Neural crest cell (in vitro differentiated cells): ENCODE measurements around the gene ANKRD60. TPM values are rescaled to one million over a fixed set of nuclear protein-coding genes. Genes with fewer than 3 reads are reported as not detected.

Experiments used
- DNase-seq: peaks from one replicate; pipeline ENCODE4 v3.0.0; 2021; ENCODE audit warnings: low read depth, mixed read lengths, low spot score
- H3K27ac Mint-ChIP-seq: one replicate; pipeline ENCODE4 v1.8.0; 2021; ENCODE audit warnings: mild to moderate bottlenecking, mixed read lengths; ENCODE audit not compliant: unreplicated experiment
- H3K27me3 Mint-ChIP-seq: 2 replicates; pipeline ENCODE4 v1.8.0; 2021; ENCODE audit warnings: low read depth, mild to moderate bottlenecking, mixed read lengths
- H3K36me3 Mint-ChIP-seq: 2 replicates; pipeline ENCODE4 v1.8.0; 2021; ENCODE audit warnings: low read depth, mild to moderate bottlenecking, mixed read lengths
- H3K4me1 Mint-ChIP-seq: 2 replicates; pipeline ENCODE4 v1.8.0; 2021; ENCODE audit warnings: mixed read lengths
- H3K4me3 Mint-ChIP-seq: one replicate; pipeline ENCODE4 v1.8.0; 2021; ENCODE audit warnings: mild to moderate bottlenecking, mixed read lengths
- H3K9me3 Mint-ChIP-seq: 2 replicates; pipeline ENCODE4 v1.8.0; 2021; ENCODE audit warnings: mixed read lengths
- total RNA-seq: library from RNA; stranded (reverse); gene quantifications from 2 replicates; pipeline ENCODE4 v1.2.1, GENCODE V29; 2021
- TF ChIP-seq, protein P1 (sequence below): fragments of 200-600 bp; sonication (generic); conservative IDR thresholded peaks from 2 replicates; pipeline ENCODE4 v1.5.0; 2021; ENCODE audit warnings: antibody characterized with exemption, mild to moderate bottlenecking

The ANKRD60 gene
- total RNA-seq, 1 donor from 2014 or later = not detected

DNA sequence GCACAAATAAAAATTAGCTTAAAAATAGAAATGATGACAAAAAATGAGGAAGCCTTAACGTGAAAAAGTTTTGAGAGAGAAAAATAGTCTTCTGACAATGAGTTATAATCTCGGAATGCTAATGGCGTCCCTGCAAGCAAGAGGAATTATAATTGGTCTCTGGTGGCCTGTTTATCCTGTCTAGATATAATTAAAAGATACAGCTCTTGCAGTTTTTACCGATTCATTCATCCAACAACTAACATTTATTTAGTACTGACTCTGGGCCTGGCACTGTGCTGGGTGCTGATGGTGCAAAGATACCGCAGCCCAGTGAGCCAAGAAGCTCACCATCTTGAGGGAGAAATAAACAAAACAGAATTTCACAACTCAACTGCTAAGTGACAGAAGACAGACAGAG, 31.6 kb upstream of the ANKRD60 start:
- peaks cover 3% of the 10 kb centered on the region for H3K36me3 Mint-ChIP-seq
- no peak overlapping the region for H3K4me3 Mint-ChIP-seq
- DNase-seq = no peak
- no peaks in the 10 kb centered on the region for H3K4me1 Mint-ChIP-seq
- H3K27ac Mint-ChIP-seq = no peak overlapping the region
- TF ChIP-seq, protein P1, sequence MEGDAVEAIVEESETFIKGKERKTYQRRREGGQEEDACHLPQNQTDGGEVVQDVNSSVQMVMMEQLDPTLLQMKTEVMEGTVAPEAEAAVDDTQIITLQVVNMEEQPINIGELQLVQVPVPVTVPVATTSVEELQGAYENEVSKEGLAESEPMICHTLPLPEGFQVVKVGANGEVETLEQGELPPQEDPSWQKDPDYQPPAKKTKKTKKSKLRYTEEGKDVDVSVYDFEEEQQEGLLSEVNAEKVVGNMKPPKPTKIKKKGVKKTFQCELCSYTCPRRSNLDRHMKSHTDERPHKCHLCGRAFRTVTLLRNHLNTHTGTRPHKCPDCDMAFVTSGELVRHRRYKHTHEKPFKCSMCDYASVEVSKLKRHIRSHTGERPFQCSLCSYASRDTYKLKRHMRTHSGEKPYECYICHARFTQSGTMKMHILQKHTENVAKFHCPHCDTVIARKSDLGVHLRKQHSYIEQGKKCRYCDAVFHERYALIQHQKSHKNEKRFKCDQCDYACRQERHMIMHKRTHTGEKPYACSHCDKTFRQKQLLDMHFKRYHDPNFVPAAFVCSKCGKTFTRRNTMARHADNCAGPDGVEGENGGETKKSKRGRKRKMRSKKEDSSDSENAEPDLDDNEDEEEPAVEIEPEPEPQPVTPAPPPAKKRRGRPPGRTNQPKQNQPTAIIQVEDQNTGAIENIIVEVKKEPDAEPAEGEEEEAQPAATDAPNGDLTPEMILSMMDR = no peak
- H3K27me3 Mint-ChIP-seq = no peaks in the 10 kb centered on the region
- H3K9me3 Mint-ChIP-seq = no peaks in the 10 kb centered on the region

DNA sequence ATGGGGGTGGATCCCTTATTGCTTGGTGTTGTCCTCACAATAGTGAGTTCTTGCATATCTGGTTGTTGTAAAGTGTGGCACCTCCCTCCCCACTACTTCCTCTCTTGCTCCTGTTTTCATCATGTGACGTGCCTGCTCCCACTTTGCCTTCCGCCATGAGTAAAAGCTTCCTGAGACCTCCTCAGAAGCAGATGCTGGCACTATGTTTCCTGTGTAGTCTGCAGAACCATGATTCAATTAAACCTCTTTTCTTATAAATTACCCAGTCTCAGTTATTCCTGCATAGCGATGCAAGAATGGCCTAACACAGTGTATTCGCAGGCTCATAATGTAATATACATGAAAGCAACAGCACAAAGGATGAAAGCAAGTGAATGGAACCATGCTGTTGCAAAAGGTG, 28.4 kb upstream of the ANKRD60 start:
- no peak for DNase-seq
- peaks cover 14% of the 10 kb centered on the region for H3K36me3 Mint-ChIP-seq
- no peak overlapping the region for H3K4me3 Mint-ChIP-seq
- H3K27me3 Mint-ChIP-seq = no peaks in the 10 kb centered on the region
- H3K27ac Mint-ChIP-seq = no peak overlapping the region
- H3K9me3 Mint-ChIP-seq = peaks cover 4% of the 10 kb centered on the region
- H3K4me1 Mint-ChIP-seq = no peaks in the 10 kb centered on the region
- TF ChIP-seq, protein P1 = no peak

DNA sequence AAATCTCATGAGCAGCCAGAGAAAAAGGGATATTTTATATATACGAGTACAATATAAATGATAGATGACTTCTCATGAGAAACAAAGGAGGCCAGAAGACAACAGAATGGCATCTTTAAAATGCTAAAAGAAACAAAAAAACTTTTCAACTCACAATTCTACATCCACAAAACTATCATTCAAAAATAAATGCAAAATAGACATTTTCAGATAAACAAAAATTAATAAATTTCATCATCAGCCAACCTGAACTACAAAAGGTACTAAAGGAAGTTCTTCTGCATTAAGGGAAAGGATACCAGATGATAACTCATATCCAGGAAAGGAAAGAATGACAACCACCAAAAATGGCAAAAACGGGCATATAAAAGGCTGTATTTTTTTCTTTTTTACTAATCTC, 27.9 kb upstream of the ANKRD60 start:
- no peak for DNase-seq
- TF ChIP-seq, protein P1 = no peak
- no peak overlapping the region for H3K4me3 Mint-ChIP-seq
- H3K9me3 Mint-ChIP-seq = peaks cover 4% of the 10 kb centered on the region
- H3K27me3 Mint-ChIP-seq = no peaks in the 10 kb centered on the region
- H3K4me1 Mint-ChIP-seq = no peaks in the 10 kb centered on the region
- no peak overlapping the region for H3K27ac Mint-ChIP-seq
- H3K36me3 Mint-ChIP-seq = peaks cover 14% of the 10 kb centered on the region

DNA sequence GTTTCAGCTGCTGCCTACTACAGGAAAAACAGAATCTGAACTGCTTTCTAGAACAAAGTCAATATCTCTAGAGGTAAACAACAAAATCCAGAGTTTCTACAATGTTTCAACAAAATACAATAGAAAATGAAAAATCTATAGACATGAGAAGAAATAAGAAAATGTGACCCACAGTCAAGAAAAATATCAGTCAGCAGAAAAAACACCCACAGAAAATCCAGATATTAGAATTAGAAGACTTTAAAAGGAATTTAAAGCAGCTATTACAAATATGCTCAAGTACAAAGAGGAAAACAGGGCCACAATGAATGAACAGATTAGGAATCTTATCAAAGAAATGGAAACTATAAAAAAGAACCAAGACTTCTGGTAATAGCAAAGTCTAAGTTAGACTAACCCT, 26.4 kb upstream of the ANKRD60 start:
- H3K27ac Mint-ChIP-seq = no peak overlapping the region

DNA sequence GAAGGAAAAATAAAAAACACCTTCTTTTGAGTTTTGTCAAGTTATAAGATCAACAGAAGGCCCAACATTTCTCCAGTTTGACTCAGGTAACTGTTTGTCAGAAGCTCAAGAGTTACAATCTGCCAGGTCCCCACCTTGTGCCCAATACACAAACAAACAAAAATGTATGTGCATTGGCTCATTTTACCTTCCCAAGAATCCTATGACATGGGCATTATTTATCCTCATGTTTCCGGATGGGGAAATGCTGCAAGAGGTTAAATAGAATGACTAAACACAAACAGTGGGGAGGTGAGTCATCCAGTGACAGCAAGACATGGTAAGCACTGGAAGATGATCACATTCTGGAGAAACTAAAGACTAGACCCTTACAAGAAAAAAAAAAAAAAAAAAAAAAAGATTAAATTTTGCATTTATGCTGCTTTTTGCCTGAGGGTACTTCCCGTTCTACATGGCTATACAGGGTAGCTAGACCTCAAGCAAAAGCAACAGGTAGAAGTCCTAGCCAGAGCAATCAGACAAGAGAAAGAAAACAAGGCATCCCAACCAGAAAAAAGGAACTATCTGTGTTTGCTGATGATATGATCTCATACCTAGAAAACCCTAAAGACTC, 23.6 kb upstream of the ANKRD60 start:
- H3K27ac Mint-ChIP-seq = no peak overlapping the region
- DNase-seq = no peak
- peaks cover 4% of the 10 kb centered on the region for H3K9me3 Mint-ChIP-seq
- H3K4me3 Mint-ChIP-seq = no peak overlapping the region
- TF ChIP-seq, protein P1 = no peak
- H3K27me3 Mint-ChIP-seq = no peaks in the 10 kb centered on the region
- peaks cover 14% of the 10 kb centered on the region for H3K36me3 Mint-ChIP-seq
- H3K4me1 Mint-ChIP-seq = no peaks in the 10 kb centered on the region

More for the DNA sequence above, 26.4 kb upstream of the ANKRD60 start:
- Mint-ChIP-seq H3K4me3 (no peak overlapping the region), H3K4me1 (no peaks in the 10 kb centered on the region), H3K36me3 (peaks cover 16% of the 10 kb centered on the region), H3K27me3 (no peaks in the 10 kb centered on the region), H3K9me3 (peaks cover 4% of the 10 kb centered on the region)
- TF ChIP-seq, protein P1 = no peak
- DNase-seq = no peak
